Body of pancreas (tissue), 4 donors: Measurements from ENCODE around the gene BTG4.

Experiments used
- CTCF ChIP-seq, 7 experiments: fragments of 450-650 bp in 4 of 7; fragments of 200-600 bp in 3 of 7; sonication (generic) in 3 of 7; IDR thresholded peaks; one replicate each; pipeline ENCODE4 v1.5.1; 2016 to 2019; ENCODE audit warnings: antibody characterized with exemption in 7 of 7
- POLR2A ChIP-seq, 3 donors: fragments of 450-650 bp; IDR thresholded peaks; one replicate each; pipeline ENCODE4 v1.6.1; 2016; ENCODE audit warnings: antibody characterized with exemption in 3 of 3, mild to moderate bottlenecking in 2 of 3

- TF ChIP-seq CTCF (IDR thresholded peaks at IDR 0.05) (no peak), POLR2A (IDR thresholded peaks at IDR 0.05) (no peak)
Observed at GRCh38 chr11:111531687-111532364, 19.6 kb upstream of the BTG4 start.
